Hepatocyte (in vitro differentiated cells): ENCODE data around the gene PTPRN2. TPM values are rescaled to one million over a fixed set of nuclear protein-coding genes. Genes with fewer than 3 reads are reported as not detected.

Source experiments
- DNase-seq: peaks from one replicate; pipeline ENCODE4 v3.0.0-alpha.2; 2016; ENCODE audit warnings: low spot score
- H2AFZ ChIP-seq: fragments of 200-600 bp; sonication (generic); 2 replicates; pipeline ENCODE4 v1.6.0; 2016; ENCODE audit warnings: antibody characterized with exemption, mild to moderate bottlenecking
- H3K27ac ChIP-seq: fragments of 200-600 bp; sonication (generic); 2 replicates; pipeline ENCODE4 v1.5.1; 2016; ENCODE audit warnings: mild to moderate bottlenecking
- H3K27me3 ChIP-seq: fragments of 200-600 bp; sonication (generic); 2 replicates; pipeline ENCODE4 v1.6.1; 2016
- H3K36me3 ChIP-seq: fragments of 200-600 bp; sonication (generic); replicated peaks from 2 replicates; pipeline ENCODE4 v1.5.1; 2016; ENCODE audit warnings: low read depth; ENCODE audit not compliant: insufficient read depth
- H3K4me1 ChIP-seq: fragments of 200-600 bp; sonication (generic); 2 replicates; pipeline ENCODE4 v1.5.1; 2016; ENCODE audit warnings: mild to moderate bottlenecking, moderate library complexity; ENCODE audit not compliant: insufficient read depth
- H3K4me2 ChIP-seq: fragments of 200-600 bp; sonication (generic); 2 replicates; pipeline ENCODE4 v1.6.0; 2016
- H3K4me3 ChIP-seq: fragments of 200-600 bp; sonication (generic); 2 replicates; pipeline ENCODE4 v1.5.1; 2016; ENCODE audit warnings: mild to moderate bottlenecking
- H3K79me2 ChIP-seq: fragments of 200-600 bp; sonication (generic); 2 replicates; pipeline ENCODE4 v1.6.0; 2017; ENCODE audit warnings: mild to moderate bottlenecking
- H3K9me2 ChIP-seq: fragments of 200-600 bp; sonication (generic); replicated peaks from 2 replicates; pipeline ENCODE4 v1.6.0; 2017; ENCODE audit warnings: mild to moderate bottlenecking; ENCODE audit not compliant: insufficient read depth
- H3K9me3 ChIP-seq: fragments of 200-600 bp; sonication (generic); 2 replicates; pipeline ENCODE4 v1.5.1; 2016; ENCODE audit warnings: low read depth, mild to moderate bottlenecking
- H4K20me1 ChIP-seq: fragments of 200-600 bp; sonication (generic); 2 replicates; pipeline ENCODE4 v1.6.0; 2016; ENCODE audit warnings: mild to moderate bottlenecking; ENCODE audit not compliant: insufficient read depth, poor library complexity, severe bottlenecking
- EZH2 ChIP-seq: fragments of 200-600 bp; sonication (generic); IDR thresholded peaks from 2 replicates; pipeline ENCODE4 v1.6.1; 2016; ENCODE audit warnings: antibody characterized with exemption, mild to moderate bottlenecking, borderline replicate concordance
- EZH2phosphoT487 ChIP-seq: fragments of 200-600 bp; sonication (generic); IDR thresholded peaks from one replicate; pipeline ENCODE4 v1.6.1; 2018; ENCODE audit warnings: antibody characterized with exemption, mild to moderate bottlenecking, low read depth, moderate library complexity; ENCODE audit not compliant: unreplicated experiment, severe bottlenecking
- WGBS: methylation state at CpG from one replicate; pipeline ENCODE4 v1.1.6; 2016; ENCODE audit warnings: low lambda C conversion rate; ENCODE audit errors: missing lambda C conversion rate; 5-methylcytosine and 5-hydroxymethylcytosine counted together
- polyA plus RNA-seq: library from polyadenylated mRNA; unstranded; fragments of >200 nt; fragmentation: Nextera tagmentation; extraction: Ambion mirVana; gene quantifications from 2 replicates; pipeline ENCODE4 v1.2.1, GENCODE V29; 2016
- total RNA-seq: library from RNA; depleted of rRNA; stranded (reverse); fragments of >200 nt; gene quantifications from 2 replicates; pipeline ENCODE4 v1.2.3, GENCODE V29; 2014
- TF ChIP-seq, protein P1 (sequence below): fragments of 200-600 bp; sonication (generic); IDR thresholded peaks from 2 replicates; pipeline ENCODE4 v1.5.1; 2016; ENCODE audit warnings: antibody characterized with exemption, mild to moderate bottlenecking; ENCODE audit not compliant: poor library complexity

The PTPRN2 gene
- total and polyA plus RNA-seq, 2 experiments from 2014 or later: 2.1 to 3.3 TPM

DNA sequence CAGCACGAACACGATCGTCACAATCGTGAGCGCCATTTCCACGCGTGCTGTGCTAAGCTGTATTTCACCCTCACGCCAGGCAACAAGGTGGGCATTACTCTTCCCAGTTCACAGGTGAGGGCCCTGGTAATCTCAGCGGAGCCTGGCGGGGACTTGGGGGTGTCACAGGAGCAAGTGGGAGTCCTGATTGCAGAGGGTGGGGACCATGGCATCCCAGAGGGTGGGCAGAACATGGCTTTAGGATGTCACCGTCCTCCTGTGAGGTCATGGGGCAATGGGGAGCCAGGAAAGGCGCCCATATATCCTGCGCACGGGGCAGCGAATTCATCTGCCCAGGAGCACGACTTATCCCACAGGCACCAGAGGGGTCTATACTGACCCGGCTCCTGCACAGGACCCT is 761.1 kb downstream of the PTPRN2 start:
- Histone ChIP-seq H3K4me2 (no peak overlapping the region), H3K27me3 (no peaks in the 10 kb centered on the region), H2AFZ (no peak overlapping the region), H3K9me3 (no peaks in the 10 kb centered on the region), H3K27ac (no peak overlapping the region), H3K36me3 (no peaks in the 10 kb centered on the region), H3K4me1 (no peaks in the 10 kb centered on the region), H3K79me2 (no peaks in the 10 kb centered on the region), H4K20me1 (no peaks in the 10 kb centered on the region), H3K4me3 (no peak overlapping the region), H3K9me2 (no peaks in the 10 kb centered on the region)
- no peak for DNase-seq
- 95% methylated on average over 17 of the region's 17 CpGs for WGBS
- TF ChIP-seq, protein P1, sequence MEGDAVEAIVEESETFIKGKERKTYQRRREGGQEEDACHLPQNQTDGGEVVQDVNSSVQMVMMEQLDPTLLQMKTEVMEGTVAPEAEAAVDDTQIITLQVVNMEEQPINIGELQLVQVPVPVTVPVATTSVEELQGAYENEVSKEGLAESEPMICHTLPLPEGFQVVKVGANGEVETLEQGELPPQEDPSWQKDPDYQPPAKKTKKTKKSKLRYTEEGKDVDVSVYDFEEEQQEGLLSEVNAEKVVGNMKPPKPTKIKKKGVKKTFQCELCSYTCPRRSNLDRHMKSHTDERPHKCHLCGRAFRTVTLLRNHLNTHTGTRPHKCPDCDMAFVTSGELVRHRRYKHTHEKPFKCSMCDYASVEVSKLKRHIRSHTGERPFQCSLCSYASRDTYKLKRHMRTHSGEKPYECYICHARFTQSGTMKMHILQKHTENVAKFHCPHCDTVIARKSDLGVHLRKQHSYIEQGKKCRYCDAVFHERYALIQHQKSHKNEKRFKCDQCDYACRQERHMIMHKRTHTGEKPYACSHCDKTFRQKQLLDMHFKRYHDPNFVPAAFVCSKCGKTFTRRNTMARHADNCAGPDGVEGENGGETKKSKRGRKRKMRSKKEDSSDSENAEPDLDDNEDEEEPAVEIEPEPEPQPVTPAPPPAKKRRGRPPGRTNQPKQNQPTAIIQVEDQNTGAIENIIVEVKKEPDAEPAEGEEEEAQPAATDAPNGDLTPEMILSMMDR: no peak
- TF ChIP-seq EZH2 (no peak), EZH2phosphoT487 (no peak)

DNA sequence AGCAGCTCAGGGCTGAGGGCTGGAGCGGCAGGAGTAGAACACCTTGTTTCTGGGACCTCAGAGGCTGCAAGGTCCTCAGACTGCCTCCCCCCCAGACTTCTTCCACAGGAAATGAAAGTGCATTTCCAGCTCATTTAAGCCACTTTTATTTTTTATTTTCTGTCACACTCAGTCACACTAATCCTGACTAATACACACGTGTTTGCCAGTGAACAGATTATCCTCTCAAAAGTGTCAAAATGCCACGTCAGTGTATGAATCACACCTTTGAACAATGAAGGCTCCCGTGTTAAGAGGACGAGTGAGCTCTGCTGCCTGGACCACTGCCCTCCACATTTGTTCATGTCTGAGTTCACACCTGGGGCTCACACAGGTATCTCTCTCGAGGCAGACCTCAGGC is 762.3 kb downstream of the PTPRN2 start:
- H3K4me3 ChIP-seq: no peak overlapping the region
- H3K27me3 ChIP-seq: no peaks in the 10 kb centered on the region
- no peak overlapping the region for H3K27ac ChIP-seq
- no peak overlapping the region for H2AFZ ChIP-seq
- no peak for TF ChIP-seq EZH2
- no peak for TF ChIP-seq EZH2phosphoT487
- TF ChIP-seq, protein P1: no peak
- H3K79me2 ChIP-seq: no peaks in the 10 kb centered on the region
- no peaks in the 10 kb centered on the region for H3K4me1 ChIP-seq
- H3K9me2 ChIP-seq: no peaks in the 10 kb centered on the region
- H3K9me3 ChIP-seq: no peaks in the 10 kb centered on the region
- no peak for DNase-seq
- no peaks in the 10 kb centered on the region for H4K20me1 ChIP-seq
- H3K4me2 ChIP-seq: no peak overlapping the region
- H3K36me3 ChIP-seq: no peaks in the 10 kb centered on the region
- 79% methylated on average over 6 of the region's 6 CpGs for WGBS

DNA sequence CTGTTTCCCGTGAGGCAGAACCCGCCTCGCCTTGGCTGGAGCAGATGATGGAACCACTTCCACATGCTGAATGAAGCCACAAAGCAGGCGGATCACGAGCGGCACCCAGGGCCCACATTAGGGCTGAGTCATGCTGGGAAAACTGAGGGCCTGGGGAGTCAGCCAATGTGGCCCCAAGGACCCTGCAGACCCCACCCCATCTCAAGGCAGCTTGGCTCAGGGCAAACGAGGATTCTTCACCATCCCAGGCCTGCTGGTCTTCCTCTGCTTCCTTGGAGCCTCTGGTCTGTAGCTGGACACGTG is 762.9 kb downstream of the PTPRN2 start:
- H3K79me2 ChIP-seq: no peaks in the 10 kb centered on the region
- no peak for DNase-seq
- H3K9me2 ChIP-seq: no peaks in the 10 kb centered on the region
- no peak overlapping the region for H2AFZ ChIP-seq
- WGBS: 89% methylated on average over 8 of the region's 8 CpGs
- H4K20me1 ChIP-seq: no peaks in the 10 kb centered on the region
- H3K4me2 ChIP-seq: no peak overlapping the region
- no peaks in the 10 kb centered on the region for H3K9me3 ChIP-seq
- H3K27ac ChIP-seq: no peak overlapping the region
- no peak for TF ChIP-seq EZH2
- no peak for TF ChIP-seq EZH2phosphoT487
- TF ChIP-seq, protein P1: no peak
- no peaks in the 10 kb centered on the region for H3K4me1 ChIP-seq
- H3K4me3 ChIP-seq: no peak overlapping the region
- H3K36me3 ChIP-seq: no peaks in the 10 kb centered on the region
- no peaks in the 10 kb centered on the region for H3K27me3 ChIP-seq

DNA sequence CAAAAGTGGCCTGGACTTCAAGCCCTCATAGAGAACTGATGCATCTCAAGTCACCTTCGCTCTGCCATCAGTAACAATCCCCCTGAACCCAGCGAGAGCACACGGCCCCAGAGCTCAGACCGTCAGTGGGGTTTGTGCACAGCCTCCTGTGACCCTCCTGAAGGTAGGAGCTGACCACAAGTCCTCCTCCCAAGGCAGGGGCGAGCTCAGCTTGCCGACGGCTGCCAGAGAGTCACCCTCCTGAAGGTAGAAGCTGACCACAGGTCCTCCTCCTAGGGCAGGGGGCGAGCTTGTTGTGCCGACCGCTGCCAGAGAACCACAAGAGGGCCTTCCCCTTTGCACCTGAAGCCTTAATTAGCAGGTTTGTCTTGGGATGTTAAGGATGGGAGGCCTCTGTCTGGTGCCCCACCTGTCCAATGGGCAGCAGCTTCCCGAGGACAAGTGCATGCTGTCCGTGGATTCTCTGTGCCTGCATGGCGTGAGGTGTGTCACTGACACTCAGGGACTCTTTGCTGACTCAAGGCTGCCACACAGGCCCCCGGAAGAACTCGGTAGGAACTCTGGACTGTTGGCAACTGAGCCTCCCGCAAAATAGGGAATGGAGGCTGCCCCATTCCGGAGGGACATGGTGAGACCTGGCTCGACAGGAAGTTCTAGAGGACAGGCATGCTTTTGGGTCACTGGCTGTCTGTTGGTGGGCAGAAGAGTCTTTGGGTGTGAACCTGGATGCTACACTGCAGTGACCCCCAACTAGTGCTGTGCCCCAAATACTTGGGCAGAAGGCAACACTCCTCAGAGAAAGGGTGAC is 763.4 kb downstream of the PTPRN2 start:
- no peak overlapping the region for H3K4me3 ChIP-seq
- H3K27me3 ChIP-seq: no peaks in the 10 kb centered on the region
- no peak overlapping the region for H3K27ac ChIP-seq
- no peak overlapping the region for H2AFZ ChIP-seq
- no peaks in the 10 kb centered on the region for H3K79me2 ChIP-seq
- no peak for DNase-seq
- H3K9me3 ChIP-seq: no peaks in the 10 kb centered on the region
- H3K4me2 ChIP-seq: no peak overlapping the region
- H3K36me3 ChIP-seq: no peaks in the 10 kb centered on the region
- no peaks in the 10 kb centered on the region for H3K4me1 ChIP-seq
- no peaks in the 10 kb centered on the region for H3K9me2 ChIP-seq
- H4K20me1 ChIP-seq: no peaks in the 10 kb centered on the region
- TF ChIP-seq, protein P1: no peak
- TF ChIP-seq EZH2 (no peak), EZH2phosphoT487 (no peak)
- 86% methylated on average over 18 of the region's 18 CpGs for WGBS
